ENCODE data around the gene OSCP1.

OSCP1 gene

DNA sequence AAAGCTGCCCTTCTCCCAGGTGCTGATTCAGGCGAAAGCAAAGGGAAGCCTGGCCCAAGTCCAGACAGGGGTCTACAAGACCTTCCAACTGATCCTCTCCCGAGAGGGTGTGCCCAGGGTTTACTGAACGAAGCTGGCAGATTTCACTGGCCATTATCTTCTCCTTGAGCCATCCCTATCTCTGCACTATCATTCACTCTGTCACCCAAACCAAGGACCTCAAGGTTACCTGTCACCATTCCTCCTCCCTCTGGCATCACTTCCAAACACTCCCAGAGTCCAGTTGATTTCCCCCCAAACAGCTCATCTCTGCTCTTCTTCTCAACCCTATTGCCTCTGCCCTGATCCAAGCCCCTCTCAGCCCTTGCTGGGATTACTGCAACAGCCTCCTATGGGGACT lies 69.5 kb downstream of the OSCP1 start:
- no peak for DNase-seq

DNA sequence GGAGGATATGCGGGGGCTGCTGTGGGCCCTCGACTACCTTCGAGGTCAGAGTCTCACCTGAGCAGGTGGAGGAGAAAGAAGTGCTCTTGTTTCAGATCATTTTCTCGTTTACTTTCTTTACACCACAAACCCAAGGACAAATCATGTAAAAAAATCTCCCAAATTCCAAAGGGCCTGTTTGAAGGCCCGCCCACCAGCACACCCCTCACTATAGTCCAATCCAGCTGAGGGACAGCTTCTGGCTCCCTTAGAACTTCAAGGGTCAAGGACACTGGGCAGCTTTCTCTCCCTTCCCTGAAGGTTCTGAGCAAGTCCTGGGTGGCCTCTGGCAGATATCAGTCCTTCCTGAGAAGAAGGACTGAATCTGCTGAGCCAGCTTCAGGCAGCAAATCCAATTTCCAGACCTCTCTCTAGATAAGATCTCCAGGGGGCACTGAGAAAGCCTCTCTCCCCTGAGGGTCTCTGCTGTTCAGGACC lies 70.1 kb downstream of the OSCP1 start:
- DNase-seq, result no peak

DNA sequence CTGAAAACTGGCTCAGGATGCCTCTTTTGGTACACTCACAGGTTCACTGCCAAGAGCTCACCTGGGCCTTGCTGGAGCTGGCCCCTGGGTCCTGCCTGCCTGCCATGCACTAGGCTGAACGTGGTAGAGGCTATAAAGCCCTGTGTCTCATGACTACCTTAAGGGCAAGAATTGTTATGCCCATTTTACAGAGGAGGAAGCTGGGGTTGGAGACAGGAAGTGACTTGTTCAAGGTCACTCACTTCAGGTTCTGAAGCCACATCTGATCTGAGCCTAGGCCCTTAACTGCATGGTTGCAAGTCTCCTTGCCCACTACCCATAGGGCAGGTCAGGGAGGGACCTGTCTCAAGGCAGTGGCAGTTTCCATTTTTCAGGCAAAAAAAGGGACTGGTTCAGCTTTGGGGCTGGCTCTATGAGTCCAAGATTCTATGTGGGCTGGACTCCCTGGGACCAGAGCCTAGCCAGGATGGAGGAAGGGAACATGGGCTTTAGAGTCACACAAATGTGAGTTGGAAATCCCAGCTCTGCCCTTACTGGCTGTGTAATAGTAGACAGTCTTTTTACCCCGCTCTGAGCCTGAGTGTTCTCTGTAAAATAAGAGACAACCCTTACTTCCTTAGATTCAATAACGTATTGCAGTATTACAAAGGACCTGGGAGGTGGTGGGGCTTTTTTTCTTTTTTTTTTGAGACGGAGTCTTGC lies 72.3 kb downstream of the OSCP1 start:
- DNase-seq, result no peak

GRCh38 chr1:36372617-36373016 lies 77.6 kb downstream of the OSCP1 start:
- no peak for DNase-seq

DNA sequence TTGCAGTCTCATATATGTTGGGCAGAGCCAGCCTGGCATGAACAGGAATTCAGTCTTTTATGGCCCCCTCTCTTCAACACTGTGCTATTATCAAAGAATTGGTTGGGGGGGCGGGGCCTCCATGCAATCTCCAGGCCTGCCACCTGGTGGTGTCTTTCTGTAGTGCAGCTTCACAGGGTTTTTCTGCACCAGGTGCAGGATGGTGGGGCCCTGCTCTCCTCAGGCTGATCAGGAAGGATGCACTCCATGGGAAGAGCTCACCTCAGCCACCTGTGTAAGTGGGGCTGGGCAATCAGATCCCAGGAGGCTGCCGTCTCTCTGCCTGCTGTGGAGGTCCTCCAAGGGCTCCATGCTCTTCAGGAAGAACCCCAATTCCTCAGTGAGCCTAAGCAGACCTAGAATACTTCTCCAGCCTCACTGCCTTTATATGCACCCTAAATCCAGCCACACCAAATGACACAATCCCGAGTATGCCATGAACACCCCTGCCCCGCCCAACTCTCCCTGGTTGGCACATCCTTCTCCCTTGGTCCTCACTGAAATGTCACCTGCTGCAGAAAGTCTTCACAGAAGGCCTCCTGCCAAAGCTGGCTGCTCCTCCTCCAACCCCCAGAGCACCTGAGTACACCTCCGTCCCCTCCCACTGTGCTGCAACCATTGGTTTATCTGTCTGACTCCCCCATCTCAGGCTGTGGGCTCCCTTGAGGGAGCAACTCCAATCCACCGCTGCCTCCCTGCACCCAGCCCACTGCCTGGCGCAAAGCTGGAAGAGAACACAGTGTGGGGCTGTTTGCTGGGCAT lies 81.0 kb downstream of the OSCP1 start:
- DNase-seq, result peak; percentile 93
